CD4-positive, alpha-beta T cell treated with Interleukin-4 for 4 hours (primary cell): ENCODE data around the gene GNAT1.
"Not testable (repeated sequence)": the region's sequence is repeated elsewhere in the genome, so short reads cannot be mapped to it uniquely, and the experiment has no call there.

Source experiments
- DNase-seq: peaks from one replicate; pipeline ENCODE4 v3.0.0-alpha.2; 2020

GNAT1 gene

GRCh38 chr3:50203809-50204803 is 12.7 kb downstream of the GNAT1 start:
- no peak for DNase-seq

GRCh38 chr3:50204804-50205412 is 13.5 kb downstream of the GNAT1 start, which contains the start of gene SLC38A3:
TSS of gene SLC38A3 (plus strand) at chr3:50205271. CDS start at chr3:50214200, 8,929 bp downstream.
- no peak for DNase-seq

DNA sequence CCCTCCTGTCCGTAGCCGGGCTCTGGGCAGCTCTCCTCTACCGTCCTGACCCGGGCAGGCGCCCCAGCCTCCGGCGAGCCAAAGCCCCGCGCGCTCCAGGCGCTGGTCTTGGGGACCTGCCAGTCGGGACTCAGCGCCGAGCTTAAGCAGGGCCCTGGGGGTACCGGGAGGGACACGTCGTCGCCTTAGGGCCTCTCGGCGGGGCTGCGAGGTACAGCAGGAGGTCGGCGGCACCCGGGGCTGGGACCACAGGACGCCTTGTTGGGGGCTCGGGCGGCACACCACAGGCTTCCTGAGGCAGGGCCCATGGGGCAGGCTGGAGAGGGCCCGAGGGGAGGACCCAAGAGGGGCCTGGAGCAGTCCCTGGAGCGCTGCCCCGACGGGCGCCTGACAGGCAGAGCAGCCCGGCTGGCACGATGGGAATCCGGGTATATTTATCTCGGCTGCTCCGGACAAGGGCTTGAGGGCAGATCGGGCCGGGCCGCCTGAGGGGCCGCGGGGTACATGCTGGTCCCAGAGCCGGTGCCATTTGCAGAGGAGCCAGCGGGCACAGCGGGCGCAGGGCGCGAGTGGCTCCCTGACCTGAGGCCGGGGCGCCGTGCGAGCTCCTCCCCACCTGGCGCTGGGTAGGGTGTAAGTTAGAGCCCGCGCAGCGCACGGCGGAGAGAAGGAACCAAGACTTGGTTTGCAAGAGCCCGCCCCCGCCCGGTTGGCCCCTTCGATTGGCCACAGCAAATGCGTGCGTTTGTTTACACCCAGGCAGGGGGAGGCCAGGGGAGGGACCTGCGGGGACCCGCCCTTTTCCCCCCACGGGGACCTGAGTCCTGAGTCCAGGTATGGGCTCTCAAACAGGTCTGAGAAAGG is 14.2 kb downstream of the GNAT1 start:
- DNase-seq: no peak

- DNase-seq: no peak
These were observed 16.1 kb downstream of the GNAT1 start for GRCh38 chr3:50207359-50208042.

- DNase-seq: no peak
These were observed 17.4 kb downstream of the GNAT1 start for GRCh38 chr3:50208677-50209344.

DNA sequence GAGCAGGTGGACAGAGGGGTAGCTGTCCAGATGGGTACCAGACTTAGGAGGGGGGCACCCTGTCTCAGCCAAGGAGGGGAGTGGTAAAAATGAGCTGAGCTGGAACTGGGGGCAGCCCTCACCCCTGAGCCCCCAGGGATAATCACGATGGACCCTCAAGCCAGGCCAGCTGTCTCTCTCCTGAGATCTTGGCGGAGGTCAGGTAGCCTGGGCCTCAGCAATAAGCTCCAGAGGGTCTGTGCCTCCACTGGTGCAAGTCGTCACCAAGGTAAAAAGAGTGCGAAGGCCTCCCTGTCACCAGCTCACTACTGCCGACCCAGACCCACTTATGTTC is 18.7 kb downstream of the GNAT1 start:
- DNase-seq: no peak

DNA sequence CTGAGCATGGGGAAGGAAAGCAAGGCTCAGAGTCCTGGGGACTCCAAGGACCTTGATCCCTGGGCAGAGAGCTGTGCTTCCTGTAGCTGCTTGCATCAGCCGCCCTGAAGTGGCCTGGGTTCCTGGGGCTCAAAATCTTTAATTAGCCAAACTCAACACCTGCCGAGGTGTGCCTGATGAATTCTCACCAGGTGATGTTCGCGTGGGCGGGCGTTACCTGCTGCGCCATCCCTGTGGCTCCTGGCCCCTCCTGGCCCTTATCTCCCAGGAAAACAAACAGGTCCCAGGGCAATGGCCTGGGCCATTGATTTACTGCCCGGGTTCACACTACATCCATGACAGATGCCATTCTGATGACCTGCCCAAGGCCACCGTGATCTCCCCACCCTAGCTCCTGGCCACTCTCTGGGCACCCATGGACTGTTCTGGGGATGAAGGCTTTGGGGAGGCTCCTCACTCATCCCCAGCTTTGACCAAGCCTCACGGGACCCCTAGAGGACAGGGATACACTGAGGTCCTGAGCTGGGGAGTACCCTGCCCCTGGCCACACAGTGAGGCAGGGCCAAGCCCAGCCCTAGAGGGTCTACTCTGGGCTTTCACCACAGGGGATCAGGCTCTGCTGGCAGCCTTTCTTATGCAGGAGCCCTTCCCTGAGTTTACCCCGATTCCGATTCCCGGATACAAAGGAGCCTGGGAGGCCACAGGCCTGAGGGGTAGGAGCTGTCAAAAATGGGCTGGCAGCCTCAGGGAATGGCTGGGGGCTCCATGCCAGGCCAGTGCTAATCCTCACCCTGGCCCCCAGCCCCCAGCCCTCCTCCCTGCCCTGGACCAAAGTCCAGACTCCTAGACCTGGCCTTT is 19.3 kb downstream of the GNAT1 start:
- DNase-seq: no peak

- DNase-seq: not testable (repeated sequence)
These were observed 19.9 kb downstream of the GNAT1 start for GRCh38 chr3:50211368-50211717.

DNA sequence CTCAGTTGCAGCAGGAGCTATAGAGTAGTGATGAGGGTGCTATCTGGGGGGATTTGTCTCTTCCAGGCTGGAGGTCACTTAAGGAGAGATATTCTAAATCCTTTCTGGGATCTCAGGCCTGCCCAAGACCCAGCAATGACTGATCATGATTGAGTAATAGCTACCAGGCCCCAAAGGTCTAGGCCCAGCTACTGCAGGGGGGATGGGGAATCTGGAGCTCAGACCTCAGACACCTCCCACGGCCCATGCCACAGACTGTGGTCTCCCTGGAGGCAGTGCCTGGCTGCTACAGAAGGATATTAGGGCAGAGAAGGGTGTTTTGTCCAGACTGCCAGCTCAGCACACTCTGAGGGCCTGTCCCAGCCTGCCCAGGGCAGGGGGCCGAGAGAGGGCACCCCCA is 20.5 kb downstream of the GNAT1 start:
- DNase-seq: no peak

DNA sequence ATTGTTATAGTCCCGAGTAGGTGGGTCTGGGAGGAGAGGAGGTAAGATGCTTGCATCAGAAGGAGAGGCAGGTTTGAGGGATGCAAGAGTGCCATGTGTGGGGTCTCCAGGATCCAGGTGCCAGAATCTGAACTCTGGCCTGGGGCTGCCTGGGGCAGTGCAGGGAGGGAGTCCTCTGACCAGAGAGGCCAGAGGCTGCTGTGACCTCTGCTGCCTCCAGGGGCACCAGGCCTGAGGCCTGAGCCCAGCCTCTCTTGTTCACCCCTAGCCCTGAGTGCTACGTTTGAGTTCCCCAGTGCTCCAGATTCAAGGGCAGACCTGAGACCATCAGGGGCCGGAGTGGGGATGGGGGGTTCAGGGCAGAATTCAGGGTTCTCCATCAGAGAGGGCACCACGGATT is 21.1 kb downstream of the GNAT1 start:
- DNase-seq: no peak

- DNase-seq: no peak
These were observed 21.6 kb downstream of the GNAT1 start for GRCh38 chr3:50212971-50213370.

DNA sequence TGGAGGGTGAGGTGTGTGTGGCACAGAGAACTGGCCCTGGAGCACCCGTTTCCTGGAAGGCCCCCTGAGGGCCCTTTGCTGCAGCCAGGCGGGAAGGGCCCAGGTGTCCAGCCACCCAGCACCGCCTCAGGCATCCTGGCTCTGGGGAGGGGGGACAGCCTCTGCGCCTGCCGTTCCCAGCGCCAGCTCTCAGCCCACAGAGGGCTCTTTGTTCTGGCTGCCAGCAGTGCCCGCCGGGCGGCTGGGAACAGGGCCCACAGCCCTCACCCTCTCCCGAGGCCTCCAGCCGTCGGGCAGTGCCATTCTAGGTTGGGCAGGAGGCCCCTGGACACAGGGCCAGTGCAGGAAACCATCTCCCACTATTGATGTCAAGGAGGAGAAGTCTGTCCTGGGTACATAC is 22.0 kb downstream of the GNAT1 start:
- DNase-seq: no peak

GRCh38 chr3:50214824-50215223 is 23.4 kb downstream of the GNAT1 start:
- no peak for DNase-seq

- DNase-seq: no peak
These were observed 24.1 kb downstream of the GNAT1 start for GRCh38 chr3:50215529-50215928.

- DNase-seq: no peak
These were observed 26.3 kb downstream of the GNAT1 start for GRCh38 chr3:50217681-50218080.

DNA sequence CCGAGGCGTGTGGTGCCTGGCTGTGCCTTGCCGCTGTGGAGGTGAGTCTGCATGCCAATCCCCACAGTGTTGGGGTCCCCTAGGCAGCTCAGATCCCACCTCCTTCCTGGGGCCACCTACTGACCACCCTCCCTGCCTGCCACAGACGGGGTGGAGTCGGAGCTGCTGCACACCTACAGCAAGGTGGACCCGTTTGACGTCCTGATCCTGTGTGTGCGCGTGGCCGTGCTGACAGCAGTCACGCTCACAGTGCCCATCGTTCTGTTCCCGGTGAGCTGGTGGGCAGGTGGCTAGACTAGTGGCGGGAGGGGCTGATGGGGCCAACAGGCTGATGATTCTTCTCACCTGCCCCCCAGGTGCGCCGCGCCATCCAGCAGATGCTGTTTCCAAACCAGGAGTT is 27.0 kb downstream of the GNAT1 start:
- DNase-seq: no peak

GRCh38 chr3:50219285-50219684 is 27.9 kb downstream of the GNAT1 start:
- no peak for DNase-seq

DNA sequence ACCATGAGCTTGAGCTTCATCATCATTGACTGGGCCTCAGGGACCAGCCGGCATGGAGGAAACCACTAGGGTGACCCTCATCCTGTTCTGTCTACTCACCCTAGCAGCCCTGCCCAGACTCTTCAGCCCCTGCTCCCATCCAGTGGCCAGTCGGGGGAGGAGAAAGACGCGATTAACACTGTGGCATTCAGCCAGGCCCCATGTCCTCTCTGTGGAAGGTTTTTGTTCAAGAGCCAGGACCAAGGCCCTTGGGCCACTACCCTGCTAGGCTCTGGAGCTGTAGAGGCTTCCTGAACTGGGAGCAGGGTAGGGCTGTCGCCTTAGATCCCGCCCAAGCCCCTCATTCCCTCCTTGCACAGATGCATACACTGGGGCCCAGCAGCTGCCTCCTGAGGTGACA is 28.7 kb downstream of the GNAT1 start:
- DNase-seq: no peak

DNA sequence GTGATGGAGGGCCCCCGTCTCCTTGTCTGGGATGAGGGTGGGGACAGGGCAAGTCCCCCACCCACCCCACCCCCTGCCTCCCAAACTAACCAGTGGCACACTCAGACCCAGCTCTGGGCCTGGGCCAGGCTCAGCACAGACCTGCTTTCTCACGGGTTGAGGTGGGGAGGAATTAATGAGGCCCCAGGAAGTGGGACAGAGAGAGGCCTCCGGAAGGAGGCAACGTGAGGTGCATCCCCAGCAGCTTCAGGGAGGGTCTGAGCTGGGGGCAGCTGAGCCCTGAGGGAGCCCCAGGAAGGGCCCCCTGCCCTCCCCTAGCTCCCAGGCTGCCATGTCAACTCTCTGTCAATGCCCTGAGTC is 29.6 kb downstream of the GNAT1 start:
- no peak for DNase-seq

- no peak for DNase-seq
These were observed 30.2 kb downstream of the GNAT1 start for GRCh38 chr3:50221411-50222168.

- no peak for DNase-seq
These were observed 30.7 kb downstream of the GNAT1 start for GRCh38 chr3:50222169-50222528.
